Activated CD8-positive, alpha-beta memory T cell treated with anti-CD3 and anti-CD28 coated beads, Interleukin-2, amount 10 ng/mL, durations not matched to agents 7 days and 5 days (primary cell): ENCODE measurements around the gene ADGRD1. TPM values are rescaled to one million over a fixed set of nuclear protein-coding genes. Genes with fewer than 3 reads are reported as not detected.
A peak's percentile ranks its signal among the peaks of the same experiment; 100 is the strongest.

Source experiments
- ATAC-seq: fragments of 150-1000 bp; cut with Tn5 transposase; one replicate; pipeline ENCODE4 v1.10.0; 2021; ENCODE audit warnings: moderate library complexity
- CTCF ChIA-PET: fragments of 350-600 bp; sonication (Branson Sonifier 250); formaldehyde crosslinking; loops from one replicate; lab custom pipeline; 2021; ENCODE audit warnings: antibody characterized with exemption; lab: Charles Lee
- DNase-seq: peaks from one replicate; pipeline ENCODE4 v3.0.0-alpha.2; 2020
- H3K27ac Mint-ChIP-seq: one replicate; pipeline ENCODE4 v1.8.0; 2021; ENCODE audit warnings: mild to moderate bottlenecking, mixed read lengths
- H3K27me3 Mint-ChIP-seq: one replicate; pipeline ENCODE4 v1.8.0; 2021; ENCODE audit warnings: mixed read lengths
- H3K36me3 Mint-ChIP-seq: one replicate; pipeline ENCODE4 v1.8.0; 2021; ENCODE audit warnings: mild to moderate bottlenecking, mixed read lengths
- H3K4me1 Mint-ChIP-seq: one replicate; pipeline ENCODE4 v1.8.0; 2021; ENCODE audit warnings: mixed read lengths
- H3K4me3 Mint-ChIP-seq: one replicate; pipeline ENCODE4 v1.8.0; 2021; ENCODE audit warnings: mild to moderate bottlenecking, moderate library complexity, mixed read lengths
- H3K9me3 Mint-ChIP-seq: one replicate; pipeline ENCODE4 v1.8.0; 2022; ENCODE audit warnings: low read depth, mixed read lengths
- total RNA-seq, 2 experiments: library from RNA; stranded (reverse); gene quantifications; one replicate each; pipeline ENCODE4 v1.2.3, GENCODE V29; 2021

Gene ADGRD1
- total RNA-seq, 2 experiments from 2014 or later, result 0.23 to 2.2 TPM

- Mint-ChIP-seq H3K9me3 (no peaks in the 10 kb centered on the region), H3K4me1 (peaks cover 14% of the 10 kb centered on the region), H3K27ac (no peak overlapping the region), H3K4me3 (no peak overlapping the region), H3K36me3 (no peaks in the 10 kb centered on the region), H3K27me3 (peaks cover 4% of the 10 kb centered on the region)
- DNase-seq, result peak; percentile 15
- CTCF ChIA-PET, result interaction anchor here (0.7 to 1.3 kb wide), 2 partner anchors 32 to 126 kb away, joined by 3 read pairs; no protein-coding TSS in a partner anchor
- ATAC-seq, result no peak
Measured at GRCh38 chr12:131101006-131101405, 147.3 kb downstream of the ADGRD1 start.

- peaks cover 18% of the 10 kb centered on the region for H3K4me1 Mint-ChIP-seq
- ATAC-seq, result no peak
Measured at GRCh38 chr12:131101703-131102492, 148.2 kb downstream of the ADGRD1 start.

GRCh38 chr12:131102493-131102931 is 148.8 kb downstream of the ADGRD1 start:
- CTCF ChIA-PET, result interaction anchor here (1.3 to 5.2 kb wide), 2 partner anchors 30 to 31 kb away, joined by 3 to 98 read pairs; no protein-coding TSS in a partner anchor

More at GRCh38 chr12:131101703-131102492, 148.2 kb downstream of the ADGRD1 start:
- CTCF ChIA-PET, result interaction anchor here (0.7 to 1.3 kb wide), 2 partner anchors 31 to 125 kb away, joined by 3 read pairs; no protein-coding TSS in a partner anchor
- H3K4me3 Mint-ChIP-seq, result no peak overlapping the region
- H3K36me3 Mint-ChIP-seq, result no peaks in the 10 kb centered on the region
- no peaks in the 10 kb centered on the region for H3K9me3 Mint-ChIP-seq
- no peak overlapping the region for H3K27ac Mint-ChIP-seq
- peaks cover 8% of the 10 kb centered on the region for H3K27me3 Mint-ChIP-seq
- DNase-seq, result peak; percentile 25

GRCh38 chr12:131102991-131103668 is 149.4 kb downstream of the ADGRD1 start:
- DNase-seq, result peak; percentile 34
- Mint-ChIP-seq H3K9me3 (no peaks in the 10 kb centered on the region), H3K4me1 (peaks cover 18% of the 10 kb centered on the region), H3K4me3 (no peak overlapping the region), H3K36me3 (no peaks in the 10 kb centered on the region), H3K27me3 (peaks cover 8% of the 10 kb centered on the region), H3K27ac (no peak overlapping the region)
- CTCF ChIA-PET, result interaction anchor here (1.2 to 5.2 kb wide), 3 partner anchors 9 to 30 kb away, joined by 4 to 98 read pairs (median 16); no protein-coding TSS in a partner anchor
- no peak for ATAC-seq

More at GRCh38 chr12:131102493-131102931, 148.8 kb downstream of the ADGRD1 start:
- peaks cover 18% of the 10 kb centered on the region for H3K4me1 Mint-ChIP-seq
- H3K4me3 Mint-ChIP-seq, result no peak overlapping the region
- no peaks in the 10 kb centered on the region for H3K36me3 Mint-ChIP-seq
- DNase-seq (peak; percentile 27), ATAC-seq (no peak)
- H3K27me3 Mint-ChIP-seq, result peaks cover 8% of the 10 kb centered on the region
- H3K9me3 Mint-ChIP-seq, result no peaks in the 10 kb centered on the region
- no peak overlapping the region for H3K27ac Mint-ChIP-seq

GRCh38 chr12:131103669-131104462 is 150.2 kb downstream of the ADGRD1 start:
- no peak overlapping the region for H3K27ac Mint-ChIP-seq
- no peak overlapping the region for H3K4me3 Mint-ChIP-seq
- H3K9me3 Mint-ChIP-seq, result no peaks in the 10 kb centered on the region
- peaks cover 8% of the 10 kb centered on the region for H3K27me3 Mint-ChIP-seq
- CTCF ChIA-PET, result interaction anchor here (0.7 to 5.2 kb wide), 15 partner anchors 9 to 727 kb away, joined by 3 to 98 read pairs (median 4); no protein-coding TSS in a partner anchor
- DNase-seq (peak; percentile 28), ATAC-seq (no peak)
- H3K36me3 Mint-ChIP-seq, result no peaks in the 10 kb centered on the region
- peaks cover 18% of the 10 kb centered on the region for H3K4me1 Mint-ChIP-seq

- H3K4me1 Mint-ChIP-seq, result peaks cover 18% of the 10 kb centered on the region
- CTCF ChIA-PET, result interaction anchor here (0.7 to 5.2 kb wide), 17 partner anchors 8 to 726 kb away, joined by 3 to 98 read pairs (median 4); no protein-coding TSS in a partner anchor
- ATAC-seq (peak; percentile 89), DNase-seq (peak; percentile 85)
- H3K36me3 Mint-ChIP-seq, result no peaks in the 10 kb centered on the region
- H3K27ac Mint-ChIP-seq, result no peak overlapping the region
- no peak overlapping the region for H3K4me3 Mint-ChIP-seq
- no peaks in the 10 kb centered on the region for H3K9me3 Mint-ChIP-seq
- peaks cover 8% of the 10 kb centered on the region for H3K27me3 Mint-ChIP-seq
Measured at GRCh38 chr12:131104463-131105350, 151.0 kb downstream of the ADGRD1 start.

- H3K27ac Mint-ChIP-seq, result no peak overlapping the region
- H3K36me3 Mint-ChIP-seq, result no peaks in the 10 kb centered on the region
- no peak overlapping the region for H3K4me3 Mint-ChIP-seq
- no peaks in the 10 kb centered on the region for H3K9me3 Mint-ChIP-seq
- peaks cover 8% of the 10 kb centered on the region for H3K27me3 Mint-ChIP-seq
- CTCF ChIA-PET, result interaction anchor here (1.0 to 5.2 kb wide), 13 partner anchors 9 to 725 kb away, joined by 3 to 98 read pairs (median 6); no protein-coding TSS in a partner anchor
- ATAC-seq (no peak), DNase-seq (no peak)
- H3K4me1 Mint-ChIP-seq, result peaks cover 18% of the 10 kb centered on the region
Measured at GRCh38 chr12:131105351-131105735, 151.6 kb downstream of the ADGRD1 start.

GRCh38 chr12:131105736-131106348 is 152.1 kb downstream of the ADGRD1 start:
- DNase-seq (peak; percentile 64), ATAC-seq (peak; percentile 67)
- H3K9me3 Mint-ChIP-seq, result no peaks in the 10 kb centered on the region
- no peak overlapping the region for H3K4me3 Mint-ChIP-seq
- H3K27ac Mint-ChIP-seq, result peak overlapping the region; percentile 68
- H3K4me1 Mint-ChIP-seq, result peaks cover 18% of the 10 kb centered on the region
- CTCF ChIA-PET, result interaction anchor here (1.0 to 5.2 kb wide), 10 partner anchors 10 to 725 kb away, joined by 4 to 98 read pairs (median 6); no protein-coding TSS in a partner anchor
- H3K36me3 Mint-ChIP-seq, result no peaks in the 10 kb centered on the region
- H3K27me3 Mint-ChIP-seq, result peaks cover 10% of the 10 kb centered on the region

GRCh38 chr12:131106349-131106941 is 152.7 kb downstream of the ADGRD1 start:
- H3K36me3 Mint-ChIP-seq, result no peaks in the 10 kb centered on the region
- H3K27ac Mint-ChIP-seq, result no peak overlapping the region
- no peaks in the 10 kb centered on the region for H3K9me3 Mint-ChIP-seq
- CTCF ChIA-PET, result interaction anchor here (1.0 to 5.2 kb wide), 6 partner anchors 11 to 725 kb away, joined by 4 to 98 read pairs (median 7); no protein-coding TSS in a partner anchor
- H3K4me1 Mint-ChIP-seq, result peaks cover 18% of the 10 kb centered on the region
- ATAC-seq, result no peak
- H3K4me3 Mint-ChIP-seq, result no peak overlapping the region
- H3K27me3 Mint-ChIP-seq, result peaks cover 11% of the 10 kb centered on the region
- DNase-seq, result no peak

GRCh38 chr12:131108177-131108955 is 154.7 kb downstream of the ADGRD1 start:
- Mint-ChIP-seq H3K4me3 (no peak overlapping the region), H3K27me3 (peaks cover 17% of the 10 kb centered on the region), H3K9me3 (no peaks in the 10 kb centered on the region), H3K4me1 (peaks cover 12% of the 10 kb centered on the region), H3K36me3 (no peaks in the 10 kb centered on the region), H3K27ac (no peak overlapping the region)
- DNase-seq, result no peak
- CTCF ChIA-PET, result no interaction called here
- ATAC-seq, result no peak

- H3K4me1 Mint-ChIP-seq, result no peaks in the 10 kb centered on the region
- no peak overlapping the region for H3K27ac Mint-ChIP-seq
- no peak overlapping the region for H3K4me3 Mint-ChIP-seq
- H3K27me3 Mint-ChIP-seq, result peaks cover 16% of the 10 kb centered on the region
- ATAC-seq (no peak), DNase-seq (no peak)
- no peaks in the 10 kb centered on the region for H3K36me3 Mint-ChIP-seq
- CTCF ChIA-PET, result no interaction called here
- no peaks in the 10 kb centered on the region for H3K9me3 Mint-ChIP-seq
Measured at GRCh38 chr12:131111446-131111845, 157.7 kb downstream of the ADGRD1 start.
